Pulmonary artery endothelial cell (primary cell): Measurements from ENCODE around the gene GAP43. TPM values are rescaled to one million over a fixed set of nuclear protein-coding genes. Genes with fewer than 3 reads are reported as not detected.

Source experiments
- DNase-seq: peaks from one replicate; pipeline ENCODE4 v3.0.0-alpha.2; 2011; ENCODE audit warnings: low read depth, low spot score
- total RNA-seq: library from RNA; depleted of rRNA; stranded (reverse); fragments of >200 nt; gene quantifications from 2 replicates; pipeline ENCODE4 v1.2.3, GENCODE V29; 2014

The GAP43 gene
- total RNA-seq, 1 donor from 2014 or later: not detected

- no peak for DNase-seq
These were observed 4.1 kb downstream of the GAP43 start for GRCh38 chr3:115627180-115628074.

GRCh38 chr3:115628075-115628412 is 4.7 kb downstream of the GAP43 start:
- DNase-seq: no peak

- DNase-seq: no peak
These were observed 7.5 kb downstream of the GAP43 start for GRCh38 chr3:115630850-115631249.

- no peak for DNase-seq
These were observed 8.7 kb downstream of the GAP43 start for GRCh38 chr3:115632026-115632425.

- no peak for DNase-seq
These were observed 10.2 kb downstream of the GAP43 start for GRCh38 chr3:115633467-115633866.

- no peak for DNase-seq
These were observed 10.7 kb downstream of the GAP43 start for GRCh38 chr3:115634052-115634451.

GRCh38 chr3:115635406-115635805 is 12.1 kb downstream of the GAP43 start:
- no peak for DNase-seq

GRCh38 chr3:115638241-115638640 is 14.9 kb downstream of the GAP43 start:
- DNase-seq: no peak

GRCh38 chr3:115638991-115639390 is 15.7 kb downstream of the GAP43 start:
- no peak for DNase-seq

GRCh38 chr3:115644391-115644790 is 21.1 kb downstream of the GAP43 start:
- DNase-seq: no peak

GRCh38 chr3:115646027-115646690 is 22.8 kb downstream of the GAP43 start:
- DNase-seq: no peak

- DNase-seq: no peak
These were observed 25.2 kb downstream of the GAP43 start for GRCh38 chr3:115648559-115648958.

- DNase-seq: no peak
These were observed 27.8 kb downstream of the GAP43 start for GRCh38 chr3:115651087-115651486.

GRCh38 chr3:115651599-115651998 is 28.3 kb downstream of the GAP43 start:
- no peak for DNase-seq

GRCh38 chr3:115652738-115653137 is 29.4 kb downstream of the GAP43 start:
- no peak for DNase-seq

- DNase-seq: no peak
These were observed 32.5 kb downstream of the GAP43 start for GRCh38 chr3:115655761-115656282.

- no peak for DNase-seq
These were observed 33.9 kb downstream of the GAP43 start for GRCh38 chr3:115657168-115657567.

GRCh38 chr3:115658032-115658336 is 34.7 kb downstream of the GAP43 start:
- DNase-seq: no peak

- DNase-seq: peak; percentile 48
These were observed 35.2 kb downstream of the GAP43 start for GRCh38 chr3:115658337-115659181.

- DNase-seq: no peak
These were observed 36.2 kb downstream of the GAP43 start for GRCh38 chr3:115659253-115660220.
